GM12878 (cell line): Measurements from ENCODE around the gene SLC13A3.

ENCODE experiments used
- ATF3 ChIP-seq: IDR thresholded peaks from 2 replicates; pipeline ENCODE4 v1.6.1; 2011; ENCODE audit warnings: low read depth, mild to moderate bottlenecking, low read length, moderate library complexity, borderline replicate concordance; ENCODE audit errors: extremely low read depth
- CBX3 ChIP-seq: fragments of 200-600 bp; sonication (generic); IDR thresholded peaks from 2 replicates; pipeline ENCODE4 v1.6.1; 2016; ENCODE audit warnings: low read depth, borderline replicate concordance
- CEBPB ChIP-seq, 2 experiments: fragments of 150-350 bp in 1 of 2; IDR thresholded peaks; 2 replicates each; pipeline ENCODE4 v1.6.1; 2012 to 2014; ENCODE audit warnings: low read depth in 2 of 2, low read length in 2 of 2, borderline replicate concordance in 1 of 2, inconsistent platforms in 1 of 2
- PAX5 ChIP-seq: IDR thresholded peaks from 2 replicates; pipeline ENCODE4 v1.6.1; 2011; ENCODE audit warnings: low read depth, low read length, borderline replicate concordance

GRCh38 chr20:46631212-46631869, 19.9 kb downstream of the SLC13A3 start:
- TF ChIP-seq PAX5 (no peak), ATF3 (no peak), CBX3 (no peak), CEBPB (IDR thresholded peaks at IDR 0.05; ENCODE audit: borderline replicate concordance in 1 of 2, low read depth in 2 of 2, low read length in 2 of 2) (no peak)
